CD4-positive, alpha-beta T cell treated with Interferon alpha-2 for 1 hour (primary cell): Measurements from ENCODE around the gene B3GALT4.
"Not testable (repeated sequence)": the region's sequence is repeated elsewhere in the genome, so short reads cannot be mapped to it uniquely, and the experiment has no call there.

Experiments used
- DNase-seq, 2 donors: peaks; one replicate each; pipeline ENCODE4 v3.0.0-alpha.2; 2020 to 2022

B3GALT4 gene

GRCh38 chr6:33276864-33277662 is at the start of gene B3GALT4:
B3GALT4 (plus strand) TSS chr6:33277123; CDS start chr6:33277420, 297 bp downstream.
- DNase-seq: peak; percentile 75 to 80

- no peak for DNase-seq
Observed at GRCh38 chr6:33235221-33235634, 41.7 kb upstream of the B3GALT4 start.

- DNase-seq: no peak
Observed at GRCh38 chr6:33236328-33236727, 40.6 kb upstream of the B3GALT4 start.

GRCh38 chr6:33236852-33237251 is 40.1 kb upstream of the B3GALT4 start:
- no peak for DNase-seq

GRCh38 chr6:33237741-33238140 is 39.2 kb upstream of the B3GALT4 start:
- DNase-seq: no peak

GRCh38 chr6:33241968-33242367 is 35.0 kb upstream of the B3GALT4 start:
- no peak for DNase-seq

- no peak for DNase-seq
Observed at GRCh38 chr6:33243476-33243875, 33.4 kb upstream of the B3GALT4 start.

- DNase-seq: peak; percentile 89 to 91
Observed at GRCh38 chr6:33247977-33248642, 28.8 kb upstream of the B3GALT4 start.

GRCh38 chr6:33248643-33248931 is 28.3 kb upstream of the B3GALT4 start:
- DNase-seq: no peak

- peak; percentile 99 for DNase-seq
Observed at GRCh38 chr6:33248932-33249731, 27.8 kb upstream of the B3GALT4 start.

- no peak for DNase-seq
Observed at GRCh38 chr6:33249732-33250630, 26.9 kb upstream of the B3GALT4 start.

GRCh38 chr6:33250731-33251130 is 26.2 kb upstream of the B3GALT4 start:
- DNase-seq: no peak

GRCh38 chr6:33251395-33252012 is 25.4 kb upstream of the B3GALT4 start:
- DNase-seq: no peak

GRCh38 chr6:33252759-33253158 is 24.2 kb upstream of the B3GALT4 start:
- DNase-seq: no peak

GRCh38 chr6:33254591-33254990 is 22.3 kb upstream of the B3GALT4 start:
- DNase-seq: no peak

GRCh38 chr6:33259032-33259431 is 17.9 kb upstream of the B3GALT4 start:
- DNase-seq: no peak

- not testable (repeated sequence) for DNase-seq
Observed at GRCh38 chr6:33262490-33262889, 14.4 kb upstream of the B3GALT4 start.

GRCh38 chr6:33264015-33264414 is 12.9 kb upstream of the B3GALT4 start:
- DNase-seq: no peak

- DNase-seq: no peak
Observed at GRCh38 chr6:33271117-33271467, 5.8 kb upstream of the B3GALT4 start.

- DNase-seq: peak; percentile 97
Observed at GRCh38 chr6:33271468-33272274, 5.3 kb upstream of the B3GALT4 start, which contains the start of the genes RPS18 and VPS52. RPS18 (plus strand) TSS chr6:33272075; CDS start chr6:33272120, 45 bp downstream. VPS52 (minus strand) TSS chr6:33271876; CDS start chr6:33271675, 201 bp downstream.
